A549 (cell line): ENCODE data around the gene ABHD1.

Source experiments
- CHD2 ChIP-seq: fragments of 150-350 bp; IDR thresholded peaks from 2 replicates; pipeline ENCODE4 v1.6.1; 2014; ENCODE audit warnings: low read length; ENCODE audit not compliant: partially characterized antibody
- CTCF ChIP-seq: fragments of >200 bp; sonication (Bioruptor Twin); formaldehyde crosslinking; IDR thresholded peaks from 3 replicates; pipeline ENCODE4 v1.5.1; 2016
- EP300 ChIP-seq, 2 experiments: fragments of >200 bp; sonication (Bioruptor Twin); formaldehyde crosslinking; IDR thresholded peaks; 2 replicates in 1 of 2; 3 replicates in 1 of 2; pipeline ENCODE4 v1.6.1; 2016 to 2017
- ESRRA ChIP-seq: fragments of 150-350 bp; IDR thresholded peaks from 2 replicates; pipeline ENCODE4 v1.6.1; 2014; ENCODE audit warnings: mild to moderate bottlenecking, low read length, borderline replicate concordance
- POLR2AphosphoS2 ChIP-seq: conservative IDR thresholded peaks from 2 replicates; pipeline ENCODE4 v1.6.1; 2012; ENCODE audit warnings: low read length, improper control_type of control experiment, inconsistent platforms
- RCOR1 ChIP-seq: fragments of 150-350 bp; IDR thresholded peaks from 2 replicates; pipeline ENCODE4 v1.6.1; 2014; ENCODE audit warnings: antibody characterized with exemption, low read length, low read depth
- RFX5 ChIP-seq: fragments of 450-650 bp; IDR thresholded peaks from 2 replicates; pipeline ENCODE4 v1.7.1; 2014; ENCODE audit warnings: antibody characterized with exemption, mild to moderate bottlenecking, moderate library complexity

- TF ChIP-seq CTCF (no peak), RFX5 (no peak), ESRRA (no peak), EP300 (IDR thresholded peaks at IDR 0.05) (no peak), CHD2 (no peak), RCOR1 (no peak), POLR2AphosphoS2 (no peak)
Measured at GRCh38 chr2:27082773-27083409, 40.7 kb upstream of the ABHD1 start.
